Nephron (organoid): ENCODE results near the gene PRR23E.

ENCODE experiments used
- H3K27ac Mint-ChIP-seq, 3 experiments: 2 replicates each; pipeline ENCODE4 v1.8.0; 2020; ENCODE audit warnings: mixed read lengths in 3 of 3, mild to moderate bottlenecking in 2 of 3, moderate library complexity in 1 of 3
- H3K27me3 Mint-ChIP-seq: 2 replicates; pipeline ENCODE4 v1.8.0; 2021; ENCODE audit warnings: low read depth, mild to moderate bottlenecking, moderate library complexity, mixed read lengths
- H3K36me3 Mint-ChIP-seq: 2 replicates; pipeline ENCODE4 v1.8.0; 2020; ENCODE audit warnings: low read depth, mixed read lengths
- H3K4me1 Mint-ChIP-seq: 2 replicates; pipeline ENCODE4 v1.8.0; 2020; ENCODE audit warnings: mixed read lengths
- H3K4me3 Mint-ChIP-seq, 3 experiments: 2 replicates each; pipeline ENCODE4 v1.8.0; 2020; ENCODE audit warnings: mild to moderate bottlenecking in 3 of 3, mixed read lengths in 3 of 3, moderate library complexity in 2 of 3
- H3K9me3 Mint-ChIP-seq: 2 replicates; pipeline ENCODE4 v1.8.0; 2020; ENCODE audit warnings: mixed read lengths
- TF ChIP-seq, protein P1 (sequence below), 3 experiments: fragments of 200-600 bp; sonication (generic); IDR thresholded peaks; one replicate each; pipeline ENCODE4 v1.5.0; 2021; ENCODE audit warnings: antibody characterized with exemption in 3 of 3; ENCODE audit not compliant: unreplicated experiment in 3 of 3

PRR23E gene

DNA sequence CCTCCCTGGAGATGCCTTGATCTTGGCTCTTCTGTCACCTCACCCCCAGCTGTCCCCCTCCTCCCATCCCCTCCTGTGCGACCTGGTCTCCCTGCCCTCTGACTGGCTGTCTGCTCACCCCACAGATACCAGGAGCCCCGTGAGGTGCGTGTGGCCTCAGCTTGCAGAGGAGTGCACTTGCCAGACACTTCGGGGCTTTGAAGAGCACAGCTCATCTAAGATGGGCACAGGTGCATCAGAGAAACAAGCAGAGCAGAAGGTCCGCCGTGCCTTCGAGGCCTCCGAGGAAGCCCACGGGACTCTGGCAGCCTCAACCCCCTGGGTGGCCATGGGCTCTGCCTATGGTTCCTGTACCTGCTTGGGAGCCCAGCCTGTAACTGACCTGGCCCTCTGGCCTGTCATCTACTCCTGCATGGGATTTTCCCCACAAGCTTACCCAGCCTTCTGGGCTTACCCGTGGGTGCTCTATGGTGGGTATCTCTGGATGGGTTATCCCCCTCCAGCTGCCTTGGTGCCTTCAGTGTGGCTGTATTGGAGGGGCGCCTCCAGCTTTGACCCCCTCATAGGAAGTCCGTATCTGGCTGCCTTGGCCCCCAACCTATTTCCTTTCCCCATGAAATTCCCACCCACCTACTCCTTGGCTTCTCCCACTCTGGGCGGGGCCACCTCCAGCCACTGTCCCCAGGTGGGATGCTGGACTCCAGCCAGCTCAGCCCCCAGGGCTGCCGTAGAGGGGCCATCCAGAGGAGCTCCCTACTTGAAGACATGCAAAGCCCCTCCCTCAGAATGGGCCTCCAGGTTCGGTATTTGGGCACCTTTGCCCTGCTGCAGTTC, 3.8 kb downstream of the PRR23E start:
- H3K4me3 Mint-ChIP-seq = no peak overlapping the region
- H3K9me3 Mint-ChIP-seq = peaks cover 3% of the 10 kb centered on the region
- TF ChIP-seq, protein P1, sequence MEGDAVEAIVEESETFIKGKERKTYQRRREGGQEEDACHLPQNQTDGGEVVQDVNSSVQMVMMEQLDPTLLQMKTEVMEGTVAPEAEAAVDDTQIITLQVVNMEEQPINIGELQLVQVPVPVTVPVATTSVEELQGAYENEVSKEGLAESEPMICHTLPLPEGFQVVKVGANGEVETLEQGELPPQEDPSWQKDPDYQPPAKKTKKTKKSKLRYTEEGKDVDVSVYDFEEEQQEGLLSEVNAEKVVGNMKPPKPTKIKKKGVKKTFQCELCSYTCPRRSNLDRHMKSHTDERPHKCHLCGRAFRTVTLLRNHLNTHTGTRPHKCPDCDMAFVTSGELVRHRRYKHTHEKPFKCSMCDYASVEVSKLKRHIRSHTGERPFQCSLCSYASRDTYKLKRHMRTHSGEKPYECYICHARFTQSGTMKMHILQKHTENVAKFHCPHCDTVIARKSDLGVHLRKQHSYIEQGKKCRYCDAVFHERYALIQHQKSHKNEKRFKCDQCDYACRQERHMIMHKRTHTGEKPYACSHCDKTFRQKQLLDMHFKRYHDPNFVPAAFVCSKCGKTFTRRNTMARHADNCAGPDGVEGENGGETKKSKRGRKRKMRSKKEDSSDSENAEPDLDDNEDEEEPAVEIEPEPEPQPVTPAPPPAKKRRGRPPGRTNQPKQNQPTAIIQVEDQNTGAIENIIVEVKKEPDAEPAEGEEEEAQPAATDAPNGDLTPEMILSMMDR (IDR thresholded peaks at IDR 0.05; ENCODE audit: unreplicated experiment in 3 of 3) = no peak
- no peak overlapping the region for H3K27ac Mint-ChIP-seq
- H3K36me3 Mint-ChIP-seq = no peaks in the 10 kb centered on the region
- H3K4me1 Mint-ChIP-seq = no peaks in the 10 kb centered on the region
- H3K27me3 Mint-ChIP-seq = peaks cover 10% of the 10 kb centered on the region

DNA sequence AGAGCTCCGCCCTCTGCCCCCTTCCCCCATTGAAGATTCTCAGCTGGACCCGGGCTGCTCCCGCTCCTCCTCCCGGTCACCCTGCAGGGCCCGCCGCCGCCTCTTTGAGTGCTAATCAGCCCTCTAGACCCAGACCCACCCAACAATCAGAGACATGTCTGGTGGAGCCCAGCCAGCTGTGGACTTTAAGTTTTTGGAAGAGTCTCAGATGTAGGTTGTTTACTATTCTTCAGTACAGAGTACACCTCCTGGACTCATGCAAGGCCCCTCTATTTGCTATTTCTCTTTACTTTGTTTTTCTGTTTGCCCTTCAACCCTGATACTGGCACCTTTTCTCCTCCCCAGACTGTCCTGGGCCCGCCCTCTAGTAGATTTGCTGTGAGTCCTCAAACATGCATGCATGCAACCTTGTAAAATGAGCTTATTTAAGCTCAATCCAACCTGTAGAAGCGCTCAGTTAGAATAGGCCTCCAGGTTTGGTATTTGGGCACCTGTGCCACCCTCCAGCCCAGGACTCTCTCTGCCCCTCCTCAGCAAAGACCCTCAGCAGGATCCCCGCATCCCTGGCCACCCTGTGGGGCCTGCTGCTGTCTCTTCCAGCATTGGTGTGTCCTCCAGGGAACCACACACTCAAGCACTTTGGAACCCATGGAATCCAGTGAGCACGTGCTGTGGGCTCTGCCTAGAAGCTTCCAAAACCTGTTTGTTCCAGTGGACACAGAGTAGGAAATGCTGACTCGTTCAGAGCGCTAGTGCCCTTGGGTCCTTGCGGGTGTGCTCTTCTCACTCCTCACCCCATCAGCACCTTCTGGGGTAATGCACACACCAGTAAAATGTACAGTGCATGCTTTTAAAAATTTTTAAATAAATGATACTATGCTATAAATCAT, 4.6 kb downstream of the PRR23E start:
- Mint-ChIP-seq H3K9me3 (peaks cover 1% of the 10 kb centered on the region), H3K36me3 (no peaks in the 10 kb centered on the region), H3K4me3 (no peak overlapping the region), H3K4me1 (no peaks in the 10 kb centered on the region), H3K27ac (no peak overlapping the region), H3K27me3 (peaks cover 10% of the 10 kb centered on the region)
- TF ChIP-seq, protein P1 (IDR thresholded peaks at IDR 0.05; ENCODE audit: unreplicated experiment in 3 of 3) = no peak

DNA sequence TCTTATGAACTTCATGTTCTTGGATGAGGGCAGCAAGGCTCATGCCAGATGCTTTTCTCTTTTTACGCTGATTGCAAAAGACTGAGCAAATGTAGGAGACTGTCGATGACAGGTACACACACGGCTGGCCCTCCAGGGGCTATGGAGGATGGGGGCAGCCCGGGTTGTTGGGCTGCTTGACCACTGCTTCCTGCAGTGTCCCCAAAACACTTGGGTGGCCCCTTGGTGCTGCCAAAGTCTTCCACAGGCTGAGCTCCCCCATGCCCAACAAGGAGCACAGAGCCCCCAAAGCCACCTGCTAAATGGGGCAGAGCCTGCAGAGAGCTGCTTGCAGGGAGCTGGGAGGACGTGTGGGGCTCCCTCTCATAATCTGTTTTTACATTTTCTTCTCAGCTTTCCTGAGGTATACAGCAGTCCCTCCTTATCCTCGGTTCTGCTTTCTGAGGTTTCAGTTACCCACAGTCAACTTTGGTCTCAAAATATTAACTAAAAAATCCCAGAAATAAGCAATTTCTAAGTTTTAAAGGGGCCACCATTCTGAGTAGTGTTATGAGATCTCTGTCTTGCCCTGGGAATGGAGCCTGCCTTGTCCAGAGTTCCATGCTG, 7.3 kb downstream of the PRR23E start:
- H3K27me3 Mint-ChIP-seq = peaks cover 4% of the 10 kb centered on the region
- H3K9me3 Mint-ChIP-seq = peaks cover 5% of the 10 kb centered on the region
- H3K36me3 Mint-ChIP-seq = no peaks in the 10 kb centered on the region
- H3K27ac Mint-ChIP-seq = no peak overlapping the region
- no peak overlapping the region for H3K4me3 Mint-ChIP-seq
- no peaks in the 10 kb centered on the region for H3K4me1 Mint-ChIP-seq
- TF ChIP-seq, protein P1 (IDR thresholded peaks at IDR 0.05; ENCODE audit: unreplicated experiment in 3 of 3) = no peak

DNA sequence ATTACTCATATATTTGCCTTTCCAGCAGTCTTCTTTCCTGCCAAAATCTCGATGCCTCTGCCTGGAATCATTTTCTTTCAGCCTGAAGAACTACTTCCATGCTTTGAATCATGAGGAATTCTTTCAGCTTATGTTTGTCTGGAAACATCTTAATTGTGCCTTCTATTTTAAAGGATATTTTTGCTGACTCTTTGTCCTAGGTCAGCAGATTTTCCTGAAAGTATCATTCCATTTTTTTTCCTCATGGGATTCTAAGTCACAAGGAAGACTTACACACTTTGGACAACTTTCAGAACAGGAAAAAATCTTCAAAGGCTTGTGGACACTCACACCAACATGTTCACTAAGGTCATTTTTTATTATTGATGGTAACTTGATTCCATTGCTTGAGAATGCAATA, 10.1 kb downstream of the PRR23E start:
- Mint-ChIP-seq H3K9me3 (peaks cover 5% of the 10 kb centered on the region), H3K27me3 (peaks cover 6% of the 10 kb centered on the region), H3K4me1 (no peaks in the 10 kb centered on the region), H3K36me3 (no peaks in the 10 kb centered on the region), H3K4me3 (no peak overlapping the region), H3K27ac (peak overlapping the region in 1 of 3 experiments; percentile 2)
- TF ChIP-seq, protein P1 (IDR thresholded peaks at IDR 0.05; ENCODE audit: unreplicated experiment in 3 of 3) = no peak

DNA sequence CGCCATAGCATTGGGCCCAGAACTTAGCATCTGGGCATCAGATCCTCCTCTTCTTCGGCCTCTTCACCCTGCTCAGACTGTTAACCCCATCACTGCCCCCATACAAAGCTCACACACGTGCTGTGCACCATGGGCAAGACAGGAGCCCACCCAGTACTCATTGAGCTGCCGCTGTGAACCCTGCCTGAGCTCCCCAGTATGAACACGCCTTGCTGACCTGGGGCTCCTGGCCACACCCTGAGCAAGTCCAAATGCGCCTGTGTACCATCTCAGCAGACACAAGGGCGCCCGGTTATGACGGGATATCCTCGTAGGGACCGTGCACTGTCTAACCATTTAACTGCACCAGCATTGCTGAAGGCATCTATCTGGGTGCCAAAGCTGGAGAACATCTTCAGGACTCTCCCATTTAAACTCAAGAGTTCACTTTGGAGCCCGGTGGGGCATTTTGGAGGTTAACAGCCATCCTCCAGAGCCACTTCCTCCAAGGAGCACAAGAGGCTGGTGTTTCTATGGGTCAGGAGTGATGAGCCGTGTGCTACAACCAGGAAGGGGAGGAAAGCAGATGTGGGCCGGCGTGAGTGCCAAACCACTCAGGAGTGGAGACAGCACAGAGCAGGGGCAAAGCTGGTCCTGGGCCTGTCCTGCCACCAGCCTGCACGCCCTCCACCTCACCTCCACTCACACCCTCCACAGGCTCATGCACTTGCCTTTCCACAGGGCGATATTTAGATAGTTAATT, 12.1 kb downstream of the PRR23E start:
- H3K36me3 Mint-ChIP-seq = no peaks in the 10 kb centered on the region
- no peak overlapping the region for H3K27ac Mint-ChIP-seq
- H3K9me3 Mint-ChIP-seq = peaks cover 5% of the 10 kb centered on the region
- TF ChIP-seq, protein P1 (IDR thresholded peaks at IDR 0.05; ENCODE audit: unreplicated experiment in 3 of 3) = no peak
- peaks cover 13% of the 10 kb centered on the region for H3K27me3 Mint-ChIP-seq
- H3K4me1 Mint-ChIP-seq = no peaks in the 10 kb centered on the region
- H3K4me3 Mint-ChIP-seq = no peak overlapping the region
